ENCODE data around the gene MEIOC. TPM values are rescaled to one million over a fixed set of nuclear protein-coding genes. Genes with fewer than 3 reads are reported as not detected.
"Not testable (repeated sequence)": the region's sequence is repeated elsewhere in the genome, so short reads cannot be mapped to it uniquely, and the experiment has no call there.

MEIOC gene
- total RNA-seq: under 1 TPM in 1 of 2 donors, not detected in 1; 0.17 TPM

- no peaks in the 10 kb centered on the region for H3K9me3 Mint-ChIP-seq
- peak within 1 kb of the TSS; percentile 53 for H3K4me3 Mint-ChIP-seq
- ATAC-seq (peak; percentile 67 to 72), DNase-seq (ENCODE audit: low spot score) (no peak)
- H3K27me3 Mint-ChIP-seq: peaks cover 19 to 24% of the 10 kb centered on the region in 2 donors
- peaks cover 0 to 3% of the 10 kb centered on the region in 2 donors for H3K4me1 Mint-ChIP-seq (ENCODE audit: low read depth in 2 of 2)
- no peak within 1 kb of the TSS for H3K27ac Mint-ChIP-seq
- no peaks in the 10 kb centered on the region for H3K36me3 Mint-ChIP-seq
Observed at GRCh38 chr17:44655983-44656710, at the start of gene MEIOC. MEIOC (plus strand) TSS chr17:44656468; CDS start chr17:44656614, 146 bp downstream.

GRCh38 chr17:44606658-44607057, 49.6 kb upstream of the MEIOC start:
- Mint-ChIP-seq H3K27me3 (peaks cover 2 to 9% of the 10 kb centered on the region in 2 donors), H3K9me3 (no peaks in the 10 kb centered on the region), H3K36me3 (no peaks in the 10 kb centered on the region), H3K27ac (no peak overlapping the region), H3K4me3 (no peak overlapping the region), H3K4me1 (ENCODE audit: low read depth in 2 of 2) (no peaks in the 10 kb centered on the region)
- DNase-seq (ENCODE audit: low spot score) (no peak), ATAC-seq (no peak)

GRCh38 chr17:44607836-44608690, 48.2 kb upstream of the MEIOC start:
- DNase-seq (ENCODE audit: low spot score) (no peak), ATAC-seq (no peak)
- Mint-ChIP-seq H3K4me1 (ENCODE audit: low read depth in 2 of 2) (no peaks in the 10 kb centered on the region), H3K27me3 (peaks cover 0 to 3% of the 10 kb centered on the region in 2 donors), H3K4me3 (no peak overlapping the region), H3K27ac (no peak overlapping the region), H3K36me3 (no peaks in the 10 kb centered on the region), H3K9me3 (no peaks in the 10 kb centered on the region)

GRCh38 chr17:44608727-44609435, 47.4 kb upstream of the MEIOC start:
- no peak for ATAC-seq
- no peaks in the 10 kb centered on the region for H3K4me1 Mint-ChIP-seq (ENCODE audit: low read depth in 2 of 2)
- DNase-seq (ENCODE audit: low spot score): no peak
- no peaks in the 10 kb centered on the region for H3K36me3 Mint-ChIP-seq
- no peak overlapping the region for H3K4me3 Mint-ChIP-seq
- H3K27ac Mint-ChIP-seq: no peak overlapping the region
- H3K27me3 Mint-ChIP-seq: peaks cover 1 to 3% of the 10 kb centered on the region in 2 donors
- H3K9me3 Mint-ChIP-seq: no peaks in the 10 kb centered on the region

- Mint-ChIP-seq H3K36me3 (no peaks in the 10 kb centered on the region), H3K27me3 (peaks cover 11 to 16% of the 10 kb centered on the region in 2 donors), H3K9me3 (no peaks in the 10 kb centered on the region), H3K4me3 (no peak overlapping the region), H3K27ac (no peak overlapping the region), H3K4me1 (ENCODE audit: low read depth in 2 of 2) (no peaks in the 10 kb centered on the region)
- DNase-seq (ENCODE audit: low spot score) (no peak), ATAC-seq (no peak)
Observed at GRCh38 chr17:44610331-44610730, 45.9 kb upstream of the MEIOC start.

GRCh38 chr17:44610871-44611270, 45.4 kb upstream of the MEIOC start:
- H3K9me3 Mint-ChIP-seq: no peaks in the 10 kb centered on the region
- no peaks in the 10 kb centered on the region for H3K4me1 Mint-ChIP-seq (ENCODE audit: low read depth in 2 of 2)
- H3K36me3 Mint-ChIP-seq: no peaks in the 10 kb centered on the region
- H3K27me3 Mint-ChIP-seq: peaks cover 11 to 16% of the 10 kb centered on the region in 2 donors
- H3K27ac Mint-ChIP-seq: no peak overlapping the region
- H3K4me3 Mint-ChIP-seq: no peak overlapping the region
- DNase-seq (ENCODE audit: low spot score): no peak
- ATAC-seq: no peak

GRCh38 chr17:44614862-44615261, 41.4 kb upstream of the MEIOC start:
- Mint-ChIP-seq H3K9me3 (no peaks in the 10 kb centered on the region), H3K4me1 (ENCODE audit: low read depth in 2 of 2) (no peaks in the 10 kb centered on the region), H3K36me3 (no peaks in the 10 kb centered on the region), H3K4me3 (no peak overlapping the region), H3K27ac (no peak overlapping the region), H3K27me3 (peaks cover 15 to 32% of the 10 kb centered on the region in 2 donors)
- DNase-seq (ENCODE audit: low spot score): no peak
- no peak for ATAC-seq

- not testable (repeated sequence) for H3K27ac Mint-ChIP-seq; H3K36me3 Mint-ChIP-seq; H3K9me3 Mint-ChIP-seq; DNase-seq (ENCODE audit: low spot score); H3K4me3 Mint-ChIP-seq; ATAC-seq; H3K4me1 Mint-ChIP-seq (ENCODE audit: low read depth in 2 of 2)
- H3K27me3 Mint-ChIP-seq: peaks cover 16 to 44% of the 10 kb centered on the region in 2 donors
Observed at GRCh38 chr17:44618652-44619051, 37.6 kb upstream of the MEIOC start.

- H3K27me3 Mint-ChIP-seq: peaks cover 8 to 19% of the 10 kb centered on the region in 2 donors
- DNase-seq (ENCODE audit: low spot score) (no peak), ATAC-seq (no peak)
- no peaks in the 10 kb centered on the region for H3K36me3 Mint-ChIP-seq
- H3K27ac Mint-ChIP-seq: no peak overlapping the region
- no peaks in the 10 kb centered on the region for H3K9me3 Mint-ChIP-seq
- H3K4me1 Mint-ChIP-seq (ENCODE audit: low read depth in 2 of 2): no peaks in the 10 kb centered on the region
- H3K4me3 Mint-ChIP-seq: no peak overlapping the region
Observed at GRCh38 chr17:44623070-44623725, 33.1 kb upstream of the MEIOC start.

GRCh38 chr17:44627513-44628242, 28.6 kb upstream of the MEIOC start:
- Mint-ChIP-seq H3K36me3 (no peaks in the 10 kb centered on the region), H3K4me3 (no peak overlapping the region), H3K27ac (no peak overlapping the region), H3K4me1 (ENCODE audit: low read depth in 2 of 2) (no peaks in the 10 kb centered on the region), H3K27me3 (peaks cover 4 to 8% of the 10 kb centered on the region in 2 donors), H3K9me3 (no peaks in the 10 kb centered on the region)
- ATAC-seq: peak in 1 of 2 donors; percentile 5
- no peak for DNase-seq (ENCODE audit: low spot score)

- Mint-ChIP-seq H3K36me3 (no peaks in the 10 kb centered on the region), H3K27ac (peak overlapping the region in 1 of 2 donors; percentile 37), H3K4me1 (ENCODE audit: low read depth in 2 of 2) (no peaks in the 10 kb centered on the region), H3K4me3 (no peak overlapping the region), H3K9me3 (no peaks in the 10 kb centered on the region), H3K27me3 (peaks cover 4 to 9% of the 10 kb centered on the region in 2 donors)
- ATAC-seq (peak; percentile 32 to 55), DNase-seq (ENCODE audit: low spot score) (no peak)
Observed at GRCh38 chr17:44628243-44629188, 27.8 kb upstream of the MEIOC start.

GRCh38 chr17:44629314-44629713, 27.0 kb upstream of the MEIOC start:
- DNase-seq (ENCODE audit: low spot score) (no peak), ATAC-seq (no peak)
- no peaks in the 10 kb centered on the region for H3K36me3 Mint-ChIP-seq
- H3K4me3 Mint-ChIP-seq: no peak overlapping the region
- no peaks in the 10 kb centered on the region for H3K4me1 Mint-ChIP-seq (ENCODE audit: low read depth in 2 of 2)
- peaks cover 10 to 15% of the 10 kb centered on the region in 2 donors for H3K27me3 Mint-ChIP-seq
- H3K9me3 Mint-ChIP-seq: no peaks in the 10 kb centered on the region
- H3K27ac Mint-ChIP-seq: no peak overlapping the region

Data from natural killer cell treated with Interleukin-12 subunit alpha and Interleukin-12 subunit beta and Interleukin-15 and Interleukin-18, amount 100 ng/mL, for 72 hours (primary cell).